Measurements from ENCODE around the gene JMJD7.

The JMJD7 gene

GRCh38 chr15:41801850-41802455 lies 25.9 kb upstream of the JMJD7 start:
- DNase-seq: no peak

- DNase-seq: no peak
Observed at GRCh38 chr15:41804361-41804760, 23.5 kb upstream of the JMJD7 start.

GRCh38 chr15:41804916-41805666 lies 22.8 kb upstream of the JMJD7 start:
- DNase-seq: no peak

GRCh38 chr15:41805711-41806110 lies 22.2 kb upstream of the JMJD7 start:
- DNase-seq: no peak

GRCh38 chr15:41806291-41807181 lies 21.4 kb upstream of the JMJD7 start:
- DNase-seq: no peak

- no peak for DNase-seq
Observed at GRCh38 chr15:41809121-41809520, 18.8 kb upstream of the JMJD7 start.

GRCh38 chr15:41809526-41810220 lies 18.2 kb upstream of the JMJD7 start:
- DNase-seq: no peak

GRCh38 chr15:41810651-41811431 lies 17.1 kb upstream of the JMJD7 start:
- no peak for DNase-seq

- peak; percentile 79 for DNase-seq
Observed at GRCh38 chr15:41811432-41812195, 16.3 kb upstream of the JMJD7 start.

- DNase-seq: no peak
Observed at GRCh38 chr15:41812820-41813375, 15.0 kb upstream of the JMJD7 start.

- no peak for DNase-seq
Observed at GRCh38 chr15:41813426-41813825, 14.5 kb upstream of the JMJD7 start.

GRCh38 chr15:41814534-41814933 lies 13.4 kb upstream of the JMJD7 start:
- no peak for DNase-seq

GRCh38 chr15:41816788-41817187 lies 11.1 kb upstream of the JMJD7 start:
- DNase-seq: no peak

GRCh38 chr15:41817327-41817726 lies 10.6 kb upstream of the JMJD7 start:
- DNase-seq: no peak

- no peak for DNase-seq
Observed at GRCh38 chr15:41817781-41818180, 10.1 kb upstream of the JMJD7 start.

- no peak for DNase-seq
Observed at GRCh38 chr15:41819455-41820050, 8.3 kb upstream of the JMJD7 start.

- DNase-seq: no peak
Observed at GRCh38 chr15:41820791-41821423, 7.0 kb upstream of the JMJD7 start.

- DNase-seq: no peak
Observed at GRCh38 chr15:41821831-41822230, 6.1 kb upstream of the JMJD7 start.

GRCh38 chr15:41822471-41822870 lies 5.4 kb upstream of the JMJD7 start:
- DNase-seq: no peak

- no peak for DNase-seq
Observed at GRCh38 chr15:41822957-41823356, 4.9 kb upstream of the JMJD7 start.
